Stomach (tissue), 9 donors: ENCODE measurements around the gene EI24. TPM values are rescaled to one million over a fixed set of nuclear protein-coding genes. Genes with fewer than 3 reads are reported as not detected.

ENCODE experiments used
- DNase-seq, 2 donors: peaks; one replicate each; pipeline versions ENCODE4 v3.0.0 to v3.0.0-alpha.2; 2013 to 2019
- H3K27ac ChIP-seq, 5 donors: fragments of 200-600 bp in 4 of 5; sonication (generic) in 4 of 5; one replicate each; pipeline ENCODE4 v1.5.1; 2013 to 2019; ENCODE audit warnings: mild to moderate bottlenecking in 1 of 5, moderate library complexity in 1 of 5
- H3K27me3 ChIP-seq, 3 donors: fragments of 200-600 bp; sonication (generic); one replicate each; pipeline ENCODE4 v1.5.1; 2017 to 2019; ENCODE audit warnings: mixed run types in 1 of 3
- H3K36me3 ChIP-seq, 4 donors: fragments of 200-600 bp; sonication (generic); 1 replicate in 3 of 4; 2 replicates in 1 of 4; pipeline ENCODE4 v1.5.1; 2016 to 2019
- H3K4me1 ChIP-seq, 4 donors: fragments of 200-600 bp; sonication (generic); one replicate each; pipeline ENCODE4 v1.5.1; 2016 to 2019
- H3K4me3 ChIP-seq, 4 donors: fragments of 200-600 bp; sonication (generic) in 3 of 4; one replicate each; pipeline ENCODE4 v1.5.1; 2016 to 2019; ENCODE audit warnings: mild to moderate bottlenecking in 1 of 4
- H3K9me3 ChIP-seq, 4 donors: fragments of 200-600 bp; sonication (generic); one replicate each; pipeline ENCODE4 v1.5.1; 2016 to 2019
- CTCF ChIP-seq, 7 experiments: fragments of 450-650 bp in 4 of 7; fragments of 200-600 bp in 3 of 7; sonication (generic) in 3 of 7; IDR thresholded peaks; one replicate each; pipeline ENCODE4 v1.5.1; 2016 to 2019; ENCODE audit warnings: antibody characterized with exemption in 7 of 7, control low read depth in 2 of 7, mild to moderate bottlenecking in 1 of 7
- EP300 ChIP-seq: sonication (generic); formaldehyde crosslinking; IDR thresholded peaks from one replicate; pipeline ENCODE4 v1.6.1; 2017; ENCODE audit warnings: antibody characterized with exemption
- POLR2A ChIP-seq, 4 donors: fragments of 450-650 bp; IDR thresholded peaks; one replicate each; pipeline ENCODE4 v1.6.1; 2016; ENCODE audit warnings: antibody characterized with exemption in 4 of 4, control low read depth in 2 of 4, mild to moderate bottlenecking in 1 of 4, moderate library complexity in 1 of 4
- POLR2AphosphoS5 ChIP-seq, 3 donors: sonication (generic); formaldehyde crosslinking; IDR thresholded peaks; one replicate each; pipeline ENCODE4 v1.6.1; 2016; ENCODE audit warnings: antibody characterized with exemption in 3 of 3
- WGBS, 5 donors: extraction: QIAGEN DNeasy Blood & Tissue Kit in 3 of 5; methylation state at CpG; one replicate each; pipeline versions ENCODE4 v1.1.5 to v1.1.7; 2013 to 2018; 5-methylcytosine and 5-hydroxymethylcytosine counted together
- intact Hi-C: fragments of 100-400 bp; cut with DNase I; formaldehyde crosslinking; loops from one replicate; pipeline ENCODE4 v1.15.1; 2023; ENCODE audit warnings: low total_unique reads
- polyA plus RNA-seq, 3 donors: library from polyadenylated mRNA; stranded (reverse); fragments of 200-250 nt; gene quantifications; one replicate each; pipeline ENCODE4 v1.2.3, GENCODE V29; 2013
- total RNA-seq, 5 donors: library from RNA; depleted of rRNA; stranded (reverse); fragments of >200 nt; gene quantifications; one replicate each; pipeline versions ENCODE4 v1.1.0 to v1.2.3, GENCODE V29; 2014 to 2016
- donor health status: healthy with polysubstance abuse.
- donor health status: Bipolar disorder and iron deficiency.
- donor health status: healthy.

The EI24 gene
- total and polyA plus RNA-seq, 8 donors = 42.8 to 169 (median 87.7) TPM

- peaks cover 9 to 44% (median 33%) of the 10 kb centered on the region in 4 donors for H3K4me1 ChIP-seq
- peaks cover 6 to 20% (median 17%) of the 10 kb centered on the region in 4 donors for H3K36me3 ChIP-seq
- peak; percentile 99 to 100 for DNase-seq
- peak within 1 kb of the TSS; percentile 89 to 99 (median 98) for H3K27ac ChIP-seq
- TF ChIP-seq POLR2AphosphoS5 (IDR thresholded peaks at IDR 0.05) (peak; percentile 94 to 99 (median 98)), CTCF (IDR thresholded peaks at IDR 0.05) (no peak), POLR2A (IDR thresholded peaks at IDR 0.05) (peak in 2 of 4 donors; percentile 69 to 84)
- 0 to 1% (median 0%) methylated on average over 27 to 55 of the region's 55 CpGs for WGBS, 5 donors
- no peaks in the 10 kb centered on the region for H3K27me3 ChIP-seq
- peak within 1 kb of the TSS; percentile 82 to 98 (median 90) for H3K4me3 ChIP-seq
- no peaks in the 10 kb centered on the region for H3K9me3 ChIP-seq
- intact Hi-C loops = no loop called here
Measured at GRCh38 chr11:125592305-125593113, 23.2 kb downstream of the EI24 start, which contains the start of gene STT3A. Gene STT3A, plus strand, starts transcription at chr11:125592852. Its CDS starts 3,064 bp downstream, at chr11:125595916.

- peaks cover 9 to 44% (median 33%) of the 10 kb centered on the region in 4 donors for H3K4me1 ChIP-seq
- 0 to 1% (median 1%) methylated on average over 18 of the region's 18 CpGs for WGBS, 5 donors
- no peaks in the 10 kb centered on the region for H3K9me3 ChIP-seq
- H3K27ac ChIP-seq = peak overlapping the region; percentile 83 to 99 (median 96)
- intact Hi-C loops = no loop called here
- H3K36me3 ChIP-seq = peaks cover 13 to 28% (median 24%) of the 10 kb centered on the region in 4 donors
- H3K4me3 ChIP-seq = peak overlapping the region; percentile 82 to 98 (median 90)
- TF ChIP-seq POLR2A (IDR thresholded peaks at IDR 0.05) = no peak
- TF ChIP-seq EP300 = no peak
- TF ChIP-seq CTCF (IDR thresholded peaks at IDR 0.05) = no peak
- TF ChIP-seq POLR2AphosphoS5 (IDR thresholded peaks at IDR 0.05) = peak in 1 of 3 donors; percentile 11
- no peak for DNase-seq
- H3K27me3 ChIP-seq = no peaks in the 10 kb centered on the region
Measured at GRCh38 chr11:125593114-125593820, 24.0 kb downstream of the EI24 start.

GRCh38 chr11:125594958-125595357, 25.7 kb downstream of the EI24 start:
- H3K36me3 ChIP-seq = peaks cover 26 to 45% (median 41%) of the 10 kb centered on the region in 4 donors
- TF ChIP-seq POLR2A (IDR thresholded peaks at IDR 0.05) (no peak), CTCF (IDR thresholded peaks at IDR 0.05) (no peak), EP300 (no peak), POLR2AphosphoS5 (IDR thresholded peaks at IDR 0.05) (no peak)
- WGBS, 5 donors = 50 to 82% (median 70%) methylated on average over 3 of the region's 3 CpGs
- no peaks in the 10 kb centered on the region for H3K27me3 ChIP-seq
- H3K4me1 ChIP-seq = peaks cover 9 to 44% (median 33%) of the 10 kb centered on the region in 4 donors
- H3K9me3 ChIP-seq = no peaks in the 10 kb centered on the region
- no peak for DNase-seq
- H3K4me3 ChIP-seq = no peak overlapping the region
- no peak overlapping the region for H3K27ac ChIP-seq
- intact Hi-C loops = no loop called here

GRCh38 chr11:125600663-125601062, 31.4 kb downstream of the EI24 start:
- Histone ChIP-seq H3K27ac (no peak overlapping the region), H3K4me3 (no peak overlapping the region), H3K4me1 (peaks cover 0 to 9% (median 3%) of the 10 kb centered on the region in 4 donors), H3K27me3 (no peaks in the 10 kb centered on the region), H3K9me3 (no peaks in the 10 kb centered on the region), H3K36me3 (peaks cover 74 to 100% (median 98%) of the 10 kb centered on the region in 4 donors)
- WGBS, 5 donors = 95 to 100% (median 97%) methylated on average over 2 of the region's 2 CpGs
- intact Hi-C loops = no loop called here
- DNase-seq = no peak
- TF ChIP-seq CTCF (IDR thresholded peaks at IDR 0.05) = no peak
- TF ChIP-seq POLR2AphosphoS5 (IDR thresholded peaks at IDR 0.05) = no peak
- TF ChIP-seq POLR2A (IDR thresholded peaks at IDR 0.05) = no peak
- TF ChIP-seq EP300 = no peak
